GM12801 (cell line): Measurements from ENCODE around the gene MAP4K3.

Experiments
- CTCF ChIP-seq: IDR thresholded peaks from one replicate; pipeline ENCODE4 v1.5.1; 2011; ENCODE audit warnings: control low read depth; ENCODE audit not compliant: insufficient read length; ENCODE audit errors: extremely low read depth

The MAP4K3 gene

GRCh38 chr2:39436592-39437521 is at the start of gene MAP4K3:
Gene MAP4K3, minus strand, starts transcription at chr2:39437285. Its CDS starts 298 bp downstream, at chr2:39436987.
- no peak for TF ChIP-seq CTCF

GRCh38 chr2:39486071-39486470 is 49.0 kb upstream of the MAP4K3 start:
- TF ChIP-seq CTCF, result no peak

GRCh38 chr2:39484620-39485495 is 47.8 kb upstream of the MAP4K3 start:
- TF ChIP-seq CTCF, result no peak

- no peak for TF ChIP-seq CTCF
Observed at GRCh38 chr2:39484206-39484605, 47.1 kb upstream of the MAP4K3 start.

GRCh38 chr2:39483534-39483933 is 46.4 kb upstream of the MAP4K3 start:
- TF ChIP-seq CTCF, result no peak

- no peak for TF ChIP-seq CTCF
Observed at GRCh38 chr2:39481611-39482010, 44.5 kb upstream of the MAP4K3 start.

GRCh38 chr2:39479696-39480095 is 42.6 kb upstream of the MAP4K3 start:
- no peak for TF ChIP-seq CTCF
